Measurements from ENCODE around the gene RGS4. TPM values are rescaled to one million over a fixed set of nuclear protein-coding genes. Genes with fewer than 3 reads are reported as not detected.

Gene RGS4
- polyA plus RNA-seq, 3 donors = not detected

GRCh38 chr1:163063143-163063542, 6.0 kb upstream of the RGS4 start:
- intact Hi-C loops (cut with micrococcal nuclease) = no loop called here
- no peak for DNase-seq
- Mint-ChIP-seq H3K27me3 (ENCODE audit: low read depth in 3 of 3) (peaks cover 0 to 9% (median 3%) of the 10 kb centered on the region in 3 donors), H3K4me1 (no peaks in the 10 kb centered on the region), H3K27ac (no peak overlapping the region), H3K36me3 (no peaks in the 10 kb centered on the region), H3K9me3 (peaks cover 0 to 2% (median 0%) of the 10 kb centered on the region in 7 donors), H3K4me3 (no peak overlapping the region)
- Histone ChIP-seq H3K9me3 (replicated peaks in 1 of 2; ENCODE audit: control insufficient read depth in 1 of 2, insufficient read depth in 1 of 2, low read length in 2 of 2) (no peaks in the 10 kb centered on the region), H4K20me1 (ENCODE audit: insufficient read depth, low read length) (no peaks in the 10 kb centered on the region), H3K4me3 (replicated peaks in 1 of 3; ENCODE audit: low read depth in 2 of 3, low read length in 3 of 3) (no peak overlapping the region), H3K9ac (ENCODE audit: insufficient read depth, low read length, poor library complexity, severe bottlenecking) (no peak overlapping the region), H3K27ac (ENCODE audit: low read depth in 1 of 2, low read length in 2 of 2) (no peak overlapping the region), H3K79me2 (ENCODE audit: insufficient read depth, low read length) (no peaks in the 10 kb centered on the region), H2AFZ (ENCODE audit: insufficient read depth, low read depth, low read length, poor library complexity, severe bottlenecking) (no peak overlapping the region), H3K36me3 (replicated peaks in 1 of 2; ENCODE audit: control insufficient read depth in 1 of 2, insufficient read depth in 2 of 2, low read length in 2 of 2) (no peaks in the 10 kb centered on the region), H3K4me1 (ENCODE audit: control insufficient read depth in 1 of 2, insufficient read depth in 2 of 2, low read length in 2 of 2) (no peaks in the 10 kb centered on the region), H3K4me2 (replicated peaks; ENCODE audit: extremely low read depth, low read length, poor library complexity, severe bottlenecking) (no peak overlapping the region), H3K27me3 (ENCODE audit: control insufficient read depth in 2 of 2, insufficient read depth in 2 of 2, low read length in 2 of 2) (peaks cover 3 to 7% of the 10 kb centered on the region in 2 donors)
- TF ChIP-seq CTCF (IDR thresholded peaks at IDR 0.05) = no peak

GRCh38 chr1:163063610-163064009, 5.6 kb upstream of the RGS4 start:
- Mint-ChIP-seq H3K27me3 (ENCODE audit: low read depth in 3 of 3) (peaks cover 0 to 12% (median 3%) of the 10 kb centered on the region in 3 donors), H3K4me1 (no peaks in the 10 kb centered on the region), H3K27ac (no peak overlapping the region), H3K9me3 (peaks cover 0 to 2% (median 0%) of the 10 kb centered on the region in 7 donors), H3K4me3 (no peak overlapping the region), H3K36me3 (no peaks in the 10 kb centered on the region)
- Histone ChIP-seq H2AFZ (ENCODE audit: insufficient read depth, low read depth, low read length, poor library complexity, severe bottlenecking) (no peak overlapping the region), H3K27me3 (ENCODE audit: control insufficient read depth in 2 of 2, insufficient read depth in 2 of 2, low read length in 2 of 2) (peaks cover 7 to 8% of the 10 kb centered on the region in 2 donors), H3K36me3 (replicated peaks in 1 of 2; ENCODE audit: control insufficient read depth in 1 of 2, insufficient read depth in 2 of 2, low read length in 2 of 2) (no peaks in the 10 kb centered on the region), H3K9ac (ENCODE audit: insufficient read depth, low read length, poor library complexity, severe bottlenecking) (no peak overlapping the region), H3K4me1 (ENCODE audit: control insufficient read depth in 1 of 2, insufficient read depth in 2 of 2, low read length in 2 of 2) (no peaks in the 10 kb centered on the region), H3K9me3 (replicated peaks in 1 of 2; ENCODE audit: control insufficient read depth in 1 of 2, insufficient read depth in 1 of 2, low read length in 2 of 2) (no peaks in the 10 kb centered on the region), H3K27ac (ENCODE audit: low read depth in 1 of 2, low read length in 2 of 2) (no peak overlapping the region), H3K4me2 (replicated peaks; ENCODE audit: extremely low read depth, low read length, poor library complexity, severe bottlenecking) (no peak overlapping the region), H3K79me2 (ENCODE audit: insufficient read depth, low read length) (no peaks in the 10 kb centered on the region), H3K4me3 (replicated peaks in 1 of 3; ENCODE audit: low read depth in 2 of 3, low read length in 3 of 3) (no peak overlapping the region), H4K20me1 (ENCODE audit: insufficient read depth, low read length) (no peaks in the 10 kb centered on the region)
- DNase-seq = no peak
- WGBS (ENCODE audit: insufficient coverage) = 33% methylated on average over 1 of the region's 3 CpGs
- no peak for TF ChIP-seq CTCF (IDR thresholded peaks at IDR 0.05)
- intact Hi-C loops (cut with micrococcal nuclease) = no loop called here

All from CD14-positive monocyte (primary cell).